DND-41 (cell line): Measurements from ENCODE around the gene SIPA1L2.

Experiments used
- ATAC-seq: fragments of 200-7000 bp; cut with Tn5 transposase; 3 replicates; pipeline ENCODE4 v1.9.1; 2021; ENCODE audit warnings: low read depth; ENCODE audit not compliant: insufficient read depth
- DNase-seq: peaks from one replicate; pipeline ENCODE4 v3.0.0-alpha.2; 2020
- H2AFZ ChIP-seq: 2 replicates; pipeline ENCODE4 v1.6.0; 2012; ENCODE audit warnings: low read depth, low read length
- H3K27ac ChIP-seq: 2 replicates; pipeline ENCODE4 v1.5.1; 2012; ENCODE audit warnings: low read length, inconsistent platforms
- H3K27me3 ChIP-seq: fragments of 200-600 bp; sonication (generic); 2 replicates; pipeline ENCODE4 v1.6.0; 2012; ENCODE audit warnings: low read length, mild to moderate bottlenecking, inconsistent platforms; ENCODE audit not compliant: insufficient read depth, poor library complexity
- H3K36me3 ChIP-seq: 2 replicates; pipeline ENCODE4 v1.5.1; 2012; ENCODE audit warnings: low read length, inconsistent platforms; ENCODE audit not compliant: insufficient read depth
- H3K4me1 ChIP-seq: 2 replicates; pipeline ENCODE4 v1.5.1; 2012; ENCODE audit warnings: mild to moderate bottlenecking, low read length; ENCODE audit not compliant: insufficient read depth
- H3K4me2 ChIP-seq: 2 replicates; pipeline ENCODE4 v1.6.0; 2012; ENCODE audit warnings: mild to moderate bottlenecking, moderate library complexity, low read length, inconsistent platforms; ENCODE audit not compliant: insufficient read depth
- H3K4me3 ChIP-seq, 2 experiments: fragments of 200-600 bp in 1 of 2; shearing (Covaris generic) in 1 of 2; 2 replicates each; pipeline ENCODE4 v1.5.1; 2012 to 2016; ENCODE audit warnings: inconsistent platforms in 2 of 2, low read length in 2 of 2, mild to moderate bottlenecking in 2 of 2, low read depth in 1 of 2, moderate library complexity in 1 of 2
- H3K79me2 ChIP-seq: 2 replicates; pipeline ENCODE4 v1.6.0; 2012; ENCODE audit warnings: low read length, inconsistent platforms; ENCODE audit not compliant: insufficient read depth
- H3K9ac ChIP-seq: 2 replicates; pipeline ENCODE4 v1.6.0; 2012; ENCODE audit warnings: low read depth, mild to moderate bottlenecking, inconsistent platforms, low read length, moderate library complexity
- H3K9me3 ChIP-seq: 2 replicates; pipeline ENCODE4 v1.5.1; 2012; ENCODE audit warnings: low read length, moderate library complexity, mild to moderate bottlenecking, inconsistent platforms; ENCODE audit not compliant: insufficient read depth, severe bottlenecking
- H4K20me1 ChIP-seq: 2 replicates; pipeline ENCODE4 v1.6.0; 2012; ENCODE audit warnings: low read length; ENCODE audit not compliant: insufficient read depth
- EZH2 ChIP-seq: IDR thresholded peaks from 3 replicates; pipeline ENCODE4 v1.6.1; 2012; ENCODE audit warnings: borderline replicate concordance, low read depth, mild to moderate bottlenecking, moderate library complexity, low read length, inconsistent platforms; ENCODE audit not compliant: severe bottlenecking
- TF ChIP-seq, protein P1 (sequence below): IDR thresholded peaks from 2 replicates; pipeline ENCODE4 v1.5.1; 2012; ENCODE audit warnings: borderline replicate concordance, low read length, moderate library complexity, mild to moderate bottlenecking; ENCODE audit not compliant: poor library complexity, severe bottlenecking; ENCODE audit errors: extremely low read depth

The SIPA1L2 gene

DNA sequence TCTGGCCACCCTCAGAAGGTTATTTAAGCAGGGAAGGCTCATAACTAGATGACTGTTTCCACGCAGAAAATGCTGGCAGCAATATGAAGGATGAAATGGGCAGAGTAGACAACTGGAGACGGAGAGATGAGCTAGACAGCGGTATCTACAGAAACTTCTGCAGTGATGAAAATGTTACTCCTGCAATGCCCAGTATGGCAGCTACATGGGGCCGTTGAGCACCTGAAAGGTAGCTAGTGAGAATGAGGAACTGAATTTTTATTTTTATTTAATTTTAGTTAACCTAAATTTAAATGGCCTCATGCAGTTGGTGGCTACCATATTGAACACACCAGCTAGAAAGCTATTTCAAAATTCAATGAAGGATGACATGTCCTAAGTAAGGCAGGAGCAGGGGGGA, 27.3 kb downstream of the SIPA1L2 start:
- Histone ChIP-seq H3K9ac (no peak overlapping the region), H3K9me3 (no peaks in the 10 kb centered on the region), H4K20me1 (no peaks in the 10 kb centered on the region), H3K27ac (no peak overlapping the region), H3K79me2 (peaks cover 18% of the 10 kb centered on the region; the same call in 1 of the 2 replicates), H3K4me3 (no peak overlapping the region), H2AFZ (no peak overlapping the region), H3K27me3 (no peaks in the 10 kb centered on the region), H3K4me1 (peaks cover 46% of the 10 kb centered on the region), H3K36me3 (no peaks in the 10 kb centered on the region), H3K4me2 (no peak overlapping the region)
- TF ChIP-seq, protein P1, sequence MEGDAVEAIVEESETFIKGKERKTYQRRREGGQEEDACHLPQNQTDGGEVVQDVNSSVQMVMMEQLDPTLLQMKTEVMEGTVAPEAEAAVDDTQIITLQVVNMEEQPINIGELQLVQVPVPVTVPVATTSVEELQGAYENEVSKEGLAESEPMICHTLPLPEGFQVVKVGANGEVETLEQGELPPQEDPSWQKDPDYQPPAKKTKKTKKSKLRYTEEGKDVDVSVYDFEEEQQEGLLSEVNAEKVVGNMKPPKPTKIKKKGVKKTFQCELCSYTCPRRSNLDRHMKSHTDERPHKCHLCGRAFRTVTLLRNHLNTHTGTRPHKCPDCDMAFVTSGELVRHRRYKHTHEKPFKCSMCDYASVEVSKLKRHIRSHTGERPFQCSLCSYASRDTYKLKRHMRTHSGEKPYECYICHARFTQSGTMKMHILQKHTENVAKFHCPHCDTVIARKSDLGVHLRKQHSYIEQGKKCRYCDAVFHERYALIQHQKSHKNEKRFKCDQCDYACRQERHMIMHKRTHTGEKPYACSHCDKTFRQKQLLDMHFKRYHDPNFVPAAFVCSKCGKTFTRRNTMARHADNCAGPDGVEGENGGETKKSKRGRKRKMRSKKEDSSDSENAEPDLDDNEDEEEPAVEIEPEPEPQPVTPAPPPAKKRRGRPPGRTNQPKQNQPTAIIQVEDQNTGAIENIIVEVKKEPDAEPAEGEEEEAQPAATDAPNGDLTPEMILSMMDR, result peak; percentile 45
- TF ChIP-seq EZH2, result no peak
- ATAC-seq (no peak), DNase-seq (no peak)

- no peak for ATAC-seq
- peak; percentile 18 for DNase-seq
- peak overlapping the region; percentile 62 for H3K4me2 ChIP-seq
Measured at GRCh38 chr1:232600424-232601258, 29.3 kb downstream of the SIPA1L2 start.

GRCh38 chr1:232599178-232600041, 30.5 kb downstream of the SIPA1L2 start:
- ATAC-seq, result peak; percentile 86
- no peaks in the 10 kb centered on the region for H3K9me3 ChIP-seq
- H3K9ac ChIP-seq, result peak overlapping the region; percentile 52
- H3K36me3 ChIP-seq, result no peaks in the 10 kb centered on the region
- H3K4me2 ChIP-seq, result peak overlapping the region; percentile 62
- peak overlapping the region in 1 of 2 experiments; percentile 47; a peak in 2 of 4 replicates for H3K4me3 ChIP-seq
- H3K27me3 ChIP-seq, result no peaks in the 10 kb centered on the region
- TF ChIP-seq EZH2, result no peak
- TF ChIP-seq, protein P1, result no peak
- peak; percentile 78 for DNase-seq
- no peaks in the 10 kb centered on the region for H4K20me1 ChIP-seq
- H2AFZ ChIP-seq, result peak overlapping the region; percentile 67
- peak overlapping the region; percentile 88 for H3K27ac ChIP-seq
- H3K79me2 ChIP-seq, result peaks cover 23% of the 10 kb centered on the region
- H3K4me1 ChIP-seq, result peaks cover 52% of the 10 kb centered on the region

More at GRCh38 chr1:232600424-232601258, 29.3 kb downstream of the SIPA1L2 start:
- Histone ChIP-seq H3K79me2 (peaks cover 23% of the 10 kb centered on the region), H3K4me1 (peaks cover 54% of the 10 kb centered on the region), H3K9ac (peak overlapping the region; percentile 52), H3K4me3 (no peak overlapping the region), H3K36me3 (no peaks in the 10 kb centered on the region), H3K27ac (peak overlapping the region; percentile 88), H2AFZ (no peak overlapping the region), H3K9me3 (no peaks in the 10 kb centered on the region), H4K20me1 (no peaks in the 10 kb centered on the region), H3K27me3 (no peaks in the 10 kb centered on the region)
- TF ChIP-seq EZH2, result no peak
- TF ChIP-seq, protein P1, result no peak
